Liver (tissue), 9 donors: ENCODE results near the gene KCNK18. TPM values are rescaled to one million over a fixed set of nuclear protein-coding genes. Genes with fewer than 3 reads are reported as not detected.

Source experiments
- DNase-seq: peaks from one replicate; pipeline ENCODE4 v3.0.0-alpha.2; 2017; ENCODE audit warnings: low spot score
- H3K27ac ChIP-seq, 2 donors: one replicate each; pipeline ENCODE4 v1.7.0; 2013; ENCODE audit warnings: inconsistent platforms in 2 of 2, low read length in 2 of 2, control low read depth in 1 of 2, low read depth in 1 of 2, mild to moderate bottlenecking in 1 of 2
- H3K27me3 ChIP-seq, 4 donors: one replicate each; pipeline versions ENCODE4 v1.6.1 to v1.7.0; 2013; ENCODE audit warnings: low read length in 3 of 4, inconsistent platforms in 1 of 4, mild to moderate bottlenecking in 1 of 4, moderate library complexity in 1 of 4; ENCODE audit not compliant: control insufficient read depth in 4 of 4, insufficient read depth in 4 of 4
- H3K36me3 ChIP-seq, 4 donors: one replicate each; pipeline versions ENCODE4 v1.6.1 to v1.7.0; 2013; ENCODE audit warnings: low read length in 3 of 4, mild to moderate bottlenecking in 3 of 4, low read depth in 1 of 4, moderate library complexity in 1 of 4; ENCODE audit not compliant: control insufficient read depth in 4 of 4, insufficient read depth in 3 of 4
- H3K4me1 ChIP-seq, 4 donors: one replicate each; pipeline versions ENCODE4 v1.6.1 to v1.7.0; 2013; ENCODE audit warnings: low read length in 3 of 4, mild to moderate bottlenecking in 3 of 4, moderate library complexity in 1 of 4; ENCODE audit not compliant: control insufficient read depth in 4 of 4, insufficient read depth in 4 of 4
- H3K4me3 ChIP-seq, 3 donors: one replicate each; pipeline versions ENCODE4 v1.6.1 to v1.7.0; 2013; ENCODE audit warnings: low read length in 3 of 3, control low read depth in 1 of 3, low read depth in 1 of 3, mild to moderate bottlenecking in 1 of 3
- H3K9ac ChIP-seq, 2 donors: one replicate each; pipeline ENCODE4 v1.7.0; 2013; ENCODE audit warnings: low read length in 2 of 2, mild to moderate bottlenecking in 2 of 2, moderate library complexity in 2 of 2, control low read depth in 1 of 2, low read depth in 1 of 2
- H3K9me3 ChIP-seq, 4 donors: one replicate each; pipeline versions ENCODE4 v1.6.1 to v1.7.0; 2013; ENCODE audit warnings: low read length in 3 of 4; ENCODE audit not compliant: control insufficient read depth in 4 of 4
- EGR1 ChIP-seq, 2 donors: IDR thresholded peaks; 2 replicates each; pipeline ENCODE4 v1.6.1; 2016 to 2018; ENCODE audit warnings: antibody characterized with exemption in 2 of 2, low read depth in 2 of 2
- REST ChIP-seq: IDR thresholded peaks from 2 replicates; pipeline ENCODE4 v1.6.1; 2016; ENCODE audit warnings: antibody characterized with exemption, mild to moderate bottlenecking
- SP1 ChIP-seq: IDR thresholded peaks from 2 replicates; pipeline ENCODE4 v1.6.1; 2018; ENCODE audit warnings: antibody characterized with exemption, mild to moderate bottlenecking
- TAF1 ChIP-seq: conservative IDR thresholded peaks from 2 replicates; pipeline ENCODE4 v1.6.1; 2016; ENCODE audit warnings: antibody characterized with exemption, mild to moderate bottlenecking
- YY1 ChIP-seq: IDR thresholded peaks from 2 replicates; pipeline ENCODE4 v1.6.1; 2016; ENCODE audit warnings: antibody characterized with exemption, mild to moderate bottlenecking
- ZBTB33 ChIP-seq: IDR thresholded peaks from 2 replicates; pipeline ENCODE4 v1.6.1; 2016; ENCODE audit warnings: antibody characterized with exemption
- WGBS: extraction: QIAGEN DNeasy Blood & Tissue Kit; methylation state at CpG from one replicate; pipeline ENCODE4 v1.1.7; 2013; 5-methylcytosine and 5-hydroxymethylcytosine counted together
- polyA plus RNA-seq, 2 donors: library from polyadenylated mRNA; stranded (reverse) in 1 of 2; unstranded in 1 of 2; fragments of 200-250 nt in 1 of 2; fragments of >200 nt in 1 of 2; fragmentation: Nextera tagmentation in 1 of 2; extraction: Ambion mirVana in 1 of 2; gene quantifications; one replicate each; pipeline versions ENCODE4 v1.2.1 to v1.2.3, GENCODE V29; 2013 to 2015
- total RNA-seq, 2 donors: library from RNA; depleted of rRNA; stranded (reverse); fragments of >200 nt; gene quantifications; one replicate each; pipeline ENCODE4 v1.2.3, GENCODE V29; 2014
- TF ChIP-seq, protein P1 (sequence below): IDR thresholded peaks from 2 replicates; pipeline ENCODE4 v1.6.1; 2016; ENCODE audit warnings: antibody characterized with exemption
- donor health status: healthy.
- donor health status: healthy.
- donor health status: healthy.
- donor health status: healthy.
- donor health status: healthy.

Gene KCNK18
- total and polyA plus RNA-seq, 4 donors: not detected

- TF ChIP-seq SP1: no peak
- TF ChIP-seq EGR1 (IDR thresholded peaks at IDR 0.05; ENCODE audit: low read depth in 2 of 2): no peak
Measured at GRCh38 chr10:117239051-117239450, 41.8 kb downstream of the KCNK18 start (continued).

- DNase-seq: no peak
- Histone ChIP-seq H3K9ac (no peak overlapping the region), H3K27ac (no peak overlapping the region), H3K27me3 (peaks cover 0 to 10% (median 2%) of the 10 kb centered on the region in 4 donors), H3K4me1 (peaks cover 0 to 12% (median 7%) of the 10 kb centered on the region in 4 donors), H3K9me3 (no peaks in the 10 kb centered on the region), H3K36me3 (no peaks in the 10 kb centered on the region), H3K4me3 (no peak overlapping the region)
- 59% methylated on average over 15 of the region's 15 CpGs for WGBS
- TF ChIP-seq TAF1 (no peak), ZBTB33 (no peak)
Measured at GRCh38 chr10:117239721-117240620, 42.7 kb downstream of the KCNK18 start.

DNA sequence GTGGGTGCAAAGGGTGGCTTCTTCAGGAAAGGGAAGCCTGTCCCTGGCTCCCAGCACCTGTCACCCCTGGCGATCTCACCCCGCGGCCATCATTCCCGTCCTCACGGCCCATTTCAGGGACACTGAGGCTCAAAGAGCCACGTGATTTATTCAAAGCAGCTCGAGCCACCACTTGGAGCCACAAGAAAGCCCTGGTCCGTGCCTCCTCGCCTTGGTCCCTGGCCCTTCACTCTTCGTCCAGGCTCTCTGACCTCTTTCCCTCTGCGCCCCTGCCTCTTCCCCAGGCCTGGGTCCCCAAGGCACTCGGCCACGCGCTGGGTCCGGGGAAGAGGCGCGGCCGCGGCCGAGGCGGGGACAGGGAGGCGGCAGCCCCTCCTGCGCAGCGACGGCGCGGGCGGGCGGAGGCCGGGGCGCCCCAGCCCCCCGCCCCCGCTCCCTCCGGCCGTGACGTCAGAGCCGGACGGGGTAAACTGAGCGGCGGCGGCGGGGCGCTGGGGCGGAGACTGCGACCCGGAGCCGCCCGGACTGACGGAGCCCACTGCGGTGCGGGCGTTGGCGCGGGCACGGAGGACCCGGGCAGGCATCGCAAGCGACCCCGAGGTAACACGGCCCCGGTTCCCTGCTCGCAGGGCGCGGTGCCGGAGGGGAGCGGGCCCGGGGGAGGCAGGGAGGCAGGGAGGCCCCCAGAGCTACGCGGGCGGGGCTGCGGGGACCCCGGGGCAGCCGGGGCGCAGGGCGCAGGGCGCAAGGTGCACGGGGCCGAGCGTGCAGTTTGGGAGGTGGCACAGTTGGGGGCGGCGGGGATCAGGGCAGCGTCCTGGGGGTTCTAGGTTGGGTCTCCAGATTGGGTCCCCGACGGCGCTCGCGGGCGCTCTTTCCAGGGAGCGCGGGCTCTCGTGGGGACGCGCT, 43.6 kb downstream of the KCNK18 start, which contains the start of gene SLC18A2:
TSS of gene SLC18A2 (plus strand) at position 494 of the 909 bp plus-strand sequence. CDS start 580 bp downstream, outside the sequence.
- Histone ChIP-seq H3K9ac (no peak within 1 kb of the TSS), H3K9me3 (no peaks in the 10 kb centered on the region), H3K36me3 (no peaks in the 10 kb centered on the region), H3K27me3 (peaks cover 0 to 10% (median 2%) of the 10 kb centered on the region in 4 donors), H3K4me3 (peak within 1 kb of the TSS in 1 of 3 donors; percentile 48), H3K4me1 (peaks cover 0 to 12% (median 7%) of the 10 kb centered on the region in 4 donors), H3K27ac (no peak within 1 kb of the TSS)
- DNase-seq: no peak
- no peak for TF ChIP-seq YY1
- no peak for TF ChIP-seq REST
- no peak for TF ChIP-seq ZBTB33
- TF ChIP-seq EGR1 (IDR thresholded peaks at IDR 0.05; ENCODE audit: low read depth in 2 of 2): no peak
- TF ChIP-seq, protein P1, sequence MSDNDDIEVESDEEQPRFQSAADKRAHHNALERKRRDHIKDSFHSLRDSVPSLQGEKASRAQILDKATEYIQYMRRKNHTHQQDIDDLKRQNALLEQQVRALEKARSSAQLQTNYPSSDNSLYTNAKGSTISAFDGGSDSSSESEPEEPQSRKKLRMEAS: no peak
- WGBS: 5% methylated on average over 93 of the region's 93 CpGs
